Stimulated activated CD4-positive, alpha-beta T cell treated with anti-CD3 and anti-CD28 coated beads, TNF-alpha, amount 100 ng/mL, for 24 hours (primary cell): ENCODE measurements around the gene PTGES2.
A peak's percentile ranks its signal among the peaks of the same experiment; 100 is the strongest.

Source experiments
- DNase-seq, 3 experiments: peaks; one replicate each; pipeline ENCODE4 v3.0.0-alpha.2; 2020; ENCODE audit warnings: low read depth in 3 of 3

Gene PTGES2

DNA sequence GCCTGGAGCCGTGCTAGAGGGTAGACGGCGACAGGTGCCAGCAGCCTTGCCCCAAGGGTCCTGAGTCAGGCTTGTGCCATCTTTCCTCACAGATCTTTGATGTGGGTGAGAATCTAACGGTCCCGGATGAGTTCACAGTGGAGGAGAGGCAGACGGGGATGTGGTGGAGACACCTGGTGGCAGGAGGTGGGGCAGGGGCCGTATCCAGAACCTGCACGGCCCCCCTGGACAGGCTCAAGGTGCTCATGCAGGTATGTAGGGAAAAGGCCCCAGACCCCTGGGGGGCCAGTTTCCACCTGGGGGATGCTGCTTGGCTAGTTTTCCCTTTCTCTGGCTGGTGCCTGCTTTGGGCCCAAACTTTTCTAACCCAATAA lies 24.0 kb downstream of the PTGES2 start:
- DNase-seq, result peak; percentile 14 to 32 (median 19)

DNA sequence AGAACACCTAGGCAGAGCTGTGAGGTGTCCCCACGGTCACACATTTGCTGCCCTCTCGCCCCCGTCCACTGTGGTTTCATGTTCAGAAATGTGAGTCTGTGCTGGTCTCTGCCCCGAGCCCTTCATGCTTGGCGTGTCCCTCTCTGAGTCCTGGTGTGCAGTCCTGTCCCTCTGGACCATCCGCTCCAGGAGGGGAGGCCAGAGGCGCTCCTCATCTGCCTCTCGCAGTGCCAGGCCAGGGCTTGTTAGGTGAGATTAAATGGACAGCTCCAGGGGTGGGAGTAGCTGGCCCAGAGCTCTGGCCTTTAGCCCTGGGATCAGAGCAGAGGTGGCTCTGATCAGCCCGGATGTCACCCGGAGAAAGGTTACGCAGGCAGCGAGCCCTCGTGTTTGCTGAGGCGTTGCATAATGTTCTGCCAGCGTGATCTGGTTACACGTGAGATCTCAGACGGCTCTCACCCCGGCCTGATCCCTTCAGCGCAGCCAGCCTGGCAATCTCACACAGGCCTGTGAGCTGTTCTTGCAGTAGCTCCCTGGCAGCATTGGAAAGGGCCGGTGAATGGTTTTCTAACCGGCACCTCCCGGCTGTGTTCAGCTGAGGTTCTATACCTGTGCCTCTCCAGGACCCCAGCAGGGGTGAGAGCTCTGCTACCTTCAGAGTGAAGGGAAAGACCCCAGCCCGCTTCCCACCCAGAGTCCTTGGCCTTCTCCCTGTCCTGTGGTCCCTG lies 24.5 kb downstream of the PTGES2 start:
- no peak for DNase-seq

DNA sequence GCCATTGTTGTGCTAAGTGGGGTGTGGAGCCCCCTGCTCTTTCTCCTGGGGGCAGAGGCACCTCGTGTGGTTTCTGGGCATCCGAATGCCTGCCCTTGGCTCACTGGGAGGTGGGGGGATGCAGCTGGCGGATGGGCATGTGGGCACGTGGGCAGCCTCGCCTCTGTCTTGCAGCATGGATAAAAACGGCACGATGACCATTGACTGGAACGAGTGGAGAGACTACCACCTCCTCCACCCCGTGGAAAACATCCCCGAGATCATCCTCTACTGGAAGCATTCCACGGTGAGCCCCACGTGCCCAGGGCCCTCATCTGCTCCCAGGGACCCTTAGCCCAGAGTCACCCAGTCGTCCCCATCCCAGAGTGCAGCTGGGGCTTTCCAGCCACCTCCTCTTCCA lies 25.3 kb downstream of the PTGES2 start:
- no peak for DNase-seq

DNA sequence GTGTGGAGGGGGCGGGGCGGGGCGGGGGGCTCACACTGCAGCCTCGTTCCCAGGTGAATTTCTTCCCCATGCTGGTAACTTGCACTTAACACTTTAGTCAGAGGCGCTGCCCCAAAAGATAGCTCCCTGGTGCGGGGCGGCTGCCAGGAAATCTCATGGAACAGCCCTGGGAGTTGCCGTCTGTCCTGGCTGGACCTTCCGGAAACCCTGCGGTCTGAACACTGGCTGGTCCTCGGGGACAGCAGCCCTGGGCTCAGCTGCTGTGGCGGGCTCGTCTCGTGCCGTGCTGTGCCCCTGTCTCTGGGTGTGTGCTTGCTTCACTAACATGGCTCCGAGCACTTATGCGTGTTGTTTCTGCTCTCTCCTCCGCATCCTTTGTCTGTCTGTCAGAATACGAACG lies 25.8 kb downstream of the PTGES2 start:
- DNase-seq, result no peak

DNA sequence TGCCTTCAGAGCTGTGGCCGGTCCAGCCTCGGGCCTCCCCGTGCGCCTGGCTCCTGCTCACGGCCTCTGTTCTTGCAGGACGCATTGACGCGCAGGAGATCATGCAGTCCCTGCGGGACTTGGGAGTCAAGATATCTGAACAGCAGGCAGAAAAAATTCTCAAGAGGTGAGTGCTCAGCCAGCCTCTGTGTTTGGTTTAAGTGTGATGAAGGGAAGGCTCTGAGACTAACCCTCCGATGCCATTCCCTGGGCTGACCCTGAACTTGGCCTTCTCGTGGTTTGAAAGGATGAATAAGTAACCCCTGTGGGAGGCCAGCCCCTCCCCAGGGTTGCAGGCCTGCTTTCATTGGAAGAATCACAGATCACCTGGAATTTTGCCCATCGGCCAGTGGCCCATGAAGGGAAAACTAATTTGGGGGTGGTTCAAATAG lies 26.3 kb downstream of the PTGES2 start:
- no peak for DNase-seq

DNA sequence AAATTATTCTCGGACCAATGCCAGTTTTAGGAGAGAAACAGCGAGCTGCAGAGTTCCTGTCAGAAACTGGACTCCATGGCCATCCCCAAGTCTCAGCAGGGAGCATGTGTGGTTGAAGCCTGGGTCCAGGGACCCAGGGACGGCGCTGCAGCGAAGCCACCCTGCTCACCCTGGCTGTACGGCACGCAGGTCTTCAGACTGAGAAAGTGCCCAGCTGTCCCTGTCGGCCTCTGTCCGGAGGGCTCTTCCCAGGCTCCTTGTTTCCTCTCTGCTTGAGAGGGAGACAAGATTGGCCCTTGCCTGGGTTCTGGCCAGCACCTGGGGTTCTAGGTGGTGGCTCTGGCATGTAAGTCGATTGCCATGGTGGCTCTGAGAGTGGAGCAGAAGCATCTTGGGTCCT lies 26.9 kb downstream of the PTGES2 start:
- DNase-seq, result no peak

DNA sequence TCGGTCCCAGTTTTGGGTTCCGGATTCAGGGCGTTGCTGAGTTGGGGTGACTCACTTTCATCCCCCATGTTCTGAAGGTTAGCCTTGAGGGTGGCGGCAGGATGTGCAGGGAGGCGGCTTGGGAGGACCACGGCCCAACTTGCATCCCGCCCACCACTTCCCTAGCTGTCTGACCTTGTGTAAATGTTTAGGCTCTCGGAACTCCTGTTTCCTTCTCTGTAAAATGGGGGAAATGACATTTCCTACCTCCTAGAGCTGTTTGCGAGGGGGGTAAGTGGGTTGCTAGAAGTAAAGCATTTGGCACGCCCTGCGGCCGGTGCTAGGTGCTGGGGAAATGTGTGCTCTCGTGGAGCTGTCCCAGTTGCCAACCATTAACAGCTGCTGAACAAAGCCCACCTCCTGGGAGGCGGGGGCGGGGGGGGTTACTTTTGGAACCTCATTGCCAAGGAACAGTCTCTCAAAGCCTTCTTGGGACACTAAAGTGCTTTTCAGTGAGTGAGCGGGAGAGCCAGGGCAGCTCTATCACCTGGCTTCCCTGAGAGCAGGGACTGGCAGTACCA lies 27.5 kb downstream of the PTGES2 start:
- no peak for DNase-seq

DNA sequence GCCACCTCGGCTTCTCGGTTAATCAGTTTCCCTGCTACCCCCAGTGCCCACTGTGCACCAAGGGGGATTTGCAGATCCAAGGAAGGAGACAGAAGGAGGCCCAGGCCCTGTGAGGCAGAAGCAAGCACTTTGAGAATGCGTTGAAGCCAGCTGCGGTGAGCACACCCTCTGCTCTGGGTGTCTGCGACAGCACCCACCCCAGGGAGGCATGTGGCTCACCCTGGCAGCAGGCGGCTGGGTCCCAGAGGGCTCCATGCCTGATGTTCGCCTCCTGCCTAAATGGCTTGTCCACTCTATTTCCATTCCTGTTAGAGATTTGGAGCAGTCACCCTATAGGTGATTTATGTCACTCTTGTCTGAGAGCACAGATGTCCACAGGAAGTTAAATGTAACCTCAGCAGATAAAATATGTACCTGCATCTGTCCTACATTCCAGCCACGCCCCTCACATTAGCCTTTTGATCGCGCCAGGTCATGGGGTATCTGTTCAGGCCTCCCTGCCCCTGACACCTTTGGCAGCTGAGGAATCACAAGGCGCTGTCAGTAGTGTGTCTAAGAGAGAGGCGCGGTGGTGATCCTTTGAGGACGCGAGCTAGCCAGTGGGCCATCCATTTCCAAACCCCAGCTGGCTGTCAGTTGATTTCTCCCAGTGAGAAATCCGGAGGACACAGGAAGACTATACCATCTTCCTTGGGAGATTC lies 28.1 kb downstream of the PTGES2 start:
- DNase-seq, result no peak

DNA sequence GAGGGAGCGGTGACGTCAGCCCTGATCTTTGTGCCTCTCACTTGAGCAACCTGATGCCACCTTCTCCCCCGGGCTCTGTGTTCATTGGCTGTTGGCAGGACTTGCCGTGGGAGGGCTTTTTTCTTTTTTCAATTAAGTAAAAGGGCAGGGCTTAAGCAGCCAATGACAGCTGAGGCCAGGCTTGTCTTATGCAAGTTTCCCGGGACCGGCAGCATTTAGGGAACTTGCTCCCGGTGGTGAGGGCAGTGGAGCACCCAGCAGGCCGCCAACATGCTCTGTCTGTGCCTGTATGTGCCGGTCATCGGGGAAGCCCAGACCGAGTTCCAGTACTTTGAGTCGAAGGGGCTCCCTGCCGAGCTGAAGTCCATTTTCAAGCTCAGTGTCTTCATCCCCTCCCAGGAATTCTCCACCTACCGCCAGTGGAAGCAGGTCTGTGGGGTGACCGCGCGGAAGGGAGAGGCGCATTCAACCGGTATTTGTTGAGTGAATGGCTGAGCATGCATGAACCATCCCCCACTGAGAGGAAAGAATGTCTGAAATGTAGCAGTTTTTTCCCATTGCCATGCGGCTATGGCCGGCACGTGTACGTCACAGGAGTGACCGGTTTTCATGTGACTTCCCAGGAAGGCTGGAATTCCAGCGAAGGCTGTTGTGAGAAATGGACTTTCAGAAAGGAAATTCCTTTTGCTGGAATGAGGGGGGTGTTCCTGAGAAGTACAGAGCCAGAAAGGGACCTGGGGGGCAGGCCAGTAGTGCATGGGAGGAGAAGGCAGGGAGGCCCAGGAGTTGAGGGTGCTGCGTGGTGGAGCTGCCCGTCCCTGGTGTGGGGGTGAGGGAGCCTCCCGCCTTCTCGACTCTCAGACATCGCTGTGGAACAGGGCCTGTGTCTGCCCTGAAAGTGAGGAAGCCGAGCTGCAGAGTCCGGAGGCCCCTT lies 29.0 kb downstream of the PTGES2 start:
- DNase-seq, result peak; percentile 34 to 67 (median 35)

DNA sequence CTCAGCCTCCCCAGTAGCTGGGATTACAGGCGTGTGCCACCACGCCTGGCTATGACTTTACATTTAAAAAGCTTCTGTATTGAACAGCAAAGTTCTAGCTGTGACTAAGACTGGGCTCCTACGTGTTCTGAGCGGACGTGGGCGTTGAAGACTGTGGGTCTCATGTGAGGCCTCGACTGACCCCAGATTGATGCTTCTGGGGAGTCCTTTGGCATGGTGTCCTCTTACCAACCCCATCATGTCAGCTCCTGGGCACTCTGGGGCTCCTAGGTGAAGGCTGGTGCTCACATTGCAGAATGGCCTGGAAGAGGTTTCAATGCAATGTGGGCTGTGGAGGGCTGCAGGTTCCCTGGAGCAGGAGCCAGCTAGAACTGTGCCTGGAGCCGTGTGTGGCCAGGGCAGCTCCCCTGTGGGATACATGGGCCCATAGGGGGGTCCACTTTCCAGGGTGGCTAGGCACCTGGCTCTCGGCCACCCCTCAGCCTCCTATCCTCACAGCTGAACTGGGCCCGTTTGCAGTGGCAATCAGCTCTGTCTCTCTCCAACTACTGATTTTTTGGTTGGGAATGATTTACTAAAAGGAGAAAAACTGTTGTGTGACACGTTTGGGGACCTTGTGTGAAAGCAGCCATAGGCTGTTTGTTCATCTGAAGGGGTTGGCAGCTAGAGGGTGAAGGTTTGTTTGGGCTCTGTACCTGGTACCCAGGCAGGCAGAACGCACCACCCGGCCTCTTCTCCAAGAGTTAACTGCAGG lies 29.8 kb downstream of the PTGES2 start:
- DNase-seq, result no peak

DNA sequence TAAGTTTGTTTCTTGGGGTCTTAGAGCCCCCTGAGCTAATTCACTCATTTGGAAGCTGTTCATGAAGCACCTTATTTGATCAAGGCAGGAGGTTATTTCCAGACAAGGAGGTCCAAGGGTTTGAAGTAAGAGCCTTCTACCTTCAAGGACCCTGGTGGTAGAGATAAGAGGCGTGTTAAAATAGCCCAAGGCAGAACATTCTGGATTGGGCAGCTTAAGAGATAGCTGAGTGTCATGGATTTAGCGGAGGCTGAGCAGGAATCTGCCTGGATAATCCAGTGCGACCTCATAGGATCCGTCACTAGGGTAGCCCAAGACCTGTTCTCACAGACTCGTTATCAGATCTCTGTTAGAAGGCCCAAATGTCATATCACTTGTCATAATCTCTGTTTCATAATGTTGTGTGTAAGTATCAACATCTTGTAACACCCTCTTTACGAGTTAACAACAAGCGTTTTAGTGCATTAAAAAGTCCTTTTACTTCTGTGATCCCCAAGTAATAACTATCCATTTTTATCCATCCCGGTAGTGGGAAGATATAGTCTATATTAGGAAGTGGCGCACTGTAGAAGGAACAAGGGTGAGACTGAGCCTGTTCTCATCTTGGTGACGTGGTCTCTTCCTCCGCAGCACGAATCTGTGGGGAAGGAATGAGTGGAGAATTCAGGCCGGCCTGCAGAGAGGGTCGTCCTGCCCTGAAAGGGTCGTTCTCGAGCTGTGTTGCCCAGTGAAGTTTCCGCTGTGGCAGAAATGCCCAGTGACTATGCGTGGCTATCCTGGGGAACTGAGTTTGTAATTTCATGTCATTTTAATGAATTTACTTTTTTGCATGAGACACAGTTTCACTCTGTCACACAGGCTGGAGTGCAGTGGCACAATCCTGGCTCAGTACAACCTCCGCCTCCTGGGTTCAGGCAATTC lies 30.7 kb downstream of the PTGES2 start:
- DNase-seq, result no peak

DNA sequence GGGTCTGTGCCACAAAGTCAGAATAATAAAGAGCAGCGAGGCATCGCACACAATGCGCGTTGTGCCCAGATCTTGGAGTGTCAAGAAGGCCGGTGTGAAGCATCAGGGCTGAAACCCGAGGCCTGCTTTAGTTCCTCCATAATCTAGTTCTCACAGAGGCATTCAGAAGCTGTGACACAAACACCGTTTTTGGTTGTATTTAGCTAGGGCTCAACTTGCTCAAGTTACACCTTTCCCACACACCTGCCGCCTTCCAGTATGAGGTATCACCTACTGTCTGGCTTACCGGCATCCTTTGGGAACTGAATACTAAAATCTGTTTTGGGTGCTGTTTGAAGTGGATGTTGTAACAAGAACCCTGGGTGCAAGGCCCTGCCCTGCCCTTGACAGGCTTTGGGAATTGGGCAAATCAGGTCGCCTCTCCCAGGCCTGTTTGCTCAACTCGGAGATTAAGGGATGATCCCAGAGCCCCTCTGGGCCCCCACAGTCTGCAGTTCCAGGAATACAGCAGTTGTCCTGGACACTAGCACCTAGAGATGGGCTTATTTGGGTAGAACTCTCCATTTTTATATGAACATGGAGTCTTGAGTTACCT lies 32.5 kb downstream of the PTGES2 start:
- DNase-seq, result no peak

DNA sequence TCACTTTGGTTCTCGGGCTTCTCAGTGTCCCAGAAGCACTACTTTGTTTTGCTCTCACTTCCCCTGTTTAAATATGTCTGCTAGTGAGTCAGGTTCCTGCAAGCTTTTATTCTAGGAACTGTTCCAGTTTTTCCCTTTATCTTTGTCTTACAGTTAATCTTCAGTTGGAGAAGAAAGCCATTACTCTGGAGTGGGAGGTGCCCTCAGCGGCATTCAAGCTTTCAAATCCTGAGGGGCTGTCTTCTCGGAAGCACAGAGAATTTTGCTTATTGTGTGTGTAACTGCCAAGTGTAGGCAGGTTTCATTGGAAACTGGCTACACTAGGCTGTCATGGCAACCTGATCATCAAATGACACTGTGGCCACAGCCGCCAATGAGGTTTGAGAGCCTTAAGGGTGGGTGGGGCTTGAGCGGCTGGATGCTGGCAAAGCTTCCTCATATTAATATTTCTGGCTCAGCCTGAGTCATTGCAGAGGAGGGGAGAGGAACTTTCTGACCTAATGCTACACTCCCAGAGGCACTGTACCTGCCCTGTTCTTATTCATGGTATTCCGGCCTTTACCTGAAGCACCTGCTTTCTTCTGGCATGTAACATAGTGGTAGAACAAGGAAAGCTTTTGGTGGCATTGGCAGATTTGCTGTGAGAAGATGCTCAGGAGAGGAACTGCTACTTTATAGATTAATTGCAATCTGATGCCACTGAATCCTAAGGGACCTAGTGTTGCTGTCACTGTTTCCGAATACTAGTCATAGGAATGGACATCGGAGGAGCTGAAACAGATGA lies 33.2 kb downstream of the PTGES2 start:
- peak; percentile 70 to 87 (median 75) for DNase-seq

DNA sequence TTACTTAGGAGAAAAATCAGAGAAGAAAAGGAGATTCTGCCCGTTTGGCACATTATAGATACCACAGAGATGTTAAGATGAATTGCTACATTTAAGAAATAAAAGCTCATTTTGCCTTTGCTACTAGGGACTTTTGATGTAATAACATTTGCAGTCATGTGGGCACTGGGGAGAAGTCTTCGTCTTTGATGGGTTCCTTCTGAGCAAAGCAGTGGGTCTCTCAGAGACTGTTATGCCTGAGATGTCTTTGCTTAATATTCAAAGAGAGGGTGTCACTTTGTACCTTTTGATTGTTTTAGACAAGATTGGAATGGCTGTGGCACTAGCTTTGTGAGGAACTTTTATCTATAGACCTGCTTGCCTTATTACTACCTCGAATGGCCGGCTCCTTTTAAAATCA lies 34.5 kb downstream of the PTGES2 start:
- DNase-seq, result no peak

DNA sequence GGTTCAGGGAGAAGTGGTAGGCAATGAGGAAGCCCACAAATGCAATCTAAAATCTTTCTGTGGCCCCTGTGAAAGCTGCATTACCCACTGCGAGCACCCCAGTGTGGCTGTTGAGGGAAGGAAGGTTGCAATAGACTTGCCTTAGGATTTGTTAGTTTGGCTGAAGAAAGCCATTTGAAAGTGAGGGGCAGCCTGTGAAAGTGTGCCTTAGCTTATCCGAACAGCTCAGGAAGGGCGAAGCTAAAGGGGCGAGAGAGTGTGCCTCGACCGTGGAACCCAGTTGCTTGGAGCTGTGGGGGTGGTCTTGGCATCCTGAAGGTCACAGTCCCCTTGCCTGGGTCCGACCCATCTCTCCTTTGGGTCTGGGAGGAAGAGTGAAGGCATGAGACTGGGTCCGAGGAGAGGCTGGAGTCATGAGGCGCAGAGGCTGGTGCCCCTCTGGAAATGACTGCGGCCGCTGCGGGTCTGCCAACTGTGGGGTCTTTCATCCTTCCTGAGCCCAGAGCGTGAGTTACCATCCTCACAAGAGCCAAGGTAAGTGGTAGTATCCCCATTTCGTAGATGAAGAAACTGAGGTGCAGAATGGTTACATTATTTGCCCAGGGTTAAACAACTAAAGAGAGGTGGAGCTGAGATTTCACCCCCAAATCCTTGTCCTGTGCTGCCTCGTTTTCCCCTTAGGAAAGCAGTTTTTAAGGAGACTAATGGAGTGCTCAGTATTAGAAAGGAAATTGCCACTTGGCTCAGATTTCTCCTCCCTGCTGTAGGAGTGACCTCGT lies 35.1 kb downstream of the PTGES2 start:
- no peak for DNase-seq

DNA sequence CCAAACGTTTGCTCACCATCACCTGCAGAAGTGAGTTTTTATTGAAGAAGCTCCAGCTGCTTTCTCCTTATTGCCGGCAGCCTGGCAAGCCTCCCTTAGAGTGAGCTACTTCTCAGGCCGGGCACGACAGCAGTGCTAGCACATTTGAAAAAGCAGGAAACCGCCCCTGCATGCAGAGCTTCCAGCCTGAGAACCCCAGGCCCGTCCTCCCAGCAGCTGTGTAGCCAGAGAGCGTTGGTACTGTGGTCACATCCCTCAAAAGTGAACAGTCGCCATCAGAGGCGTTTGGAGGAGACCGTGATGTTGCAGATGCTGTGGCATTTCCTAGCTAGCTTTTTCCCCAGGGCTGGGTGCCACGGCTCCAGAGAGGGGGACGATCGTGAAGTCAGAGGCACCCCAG lies 36.0 kb downstream of the PTGES2 start:
- DNase-seq, result no peak

DNA sequence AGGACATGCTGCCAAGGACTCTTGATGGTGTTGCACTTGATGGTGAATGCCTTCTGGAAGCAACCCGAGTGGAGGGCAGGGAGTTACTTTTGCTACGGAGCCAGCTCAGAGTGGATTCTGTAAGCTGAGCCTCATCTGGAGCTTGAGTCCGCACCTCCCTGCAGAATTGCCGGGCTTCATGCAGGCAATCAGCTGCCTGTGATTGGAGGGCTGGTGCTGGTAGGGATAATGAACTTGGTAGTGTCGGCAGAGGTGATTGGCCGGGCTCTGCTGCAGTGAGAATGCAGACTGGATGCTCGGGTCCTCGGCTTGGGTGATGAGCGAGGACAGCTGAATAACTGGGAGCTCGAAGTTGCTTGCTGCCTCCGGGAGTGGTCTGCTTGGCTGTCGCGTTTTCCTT lies 36.4 kb downstream of the PTGES2 start:
- DNase-seq, result no peak

DNA sequence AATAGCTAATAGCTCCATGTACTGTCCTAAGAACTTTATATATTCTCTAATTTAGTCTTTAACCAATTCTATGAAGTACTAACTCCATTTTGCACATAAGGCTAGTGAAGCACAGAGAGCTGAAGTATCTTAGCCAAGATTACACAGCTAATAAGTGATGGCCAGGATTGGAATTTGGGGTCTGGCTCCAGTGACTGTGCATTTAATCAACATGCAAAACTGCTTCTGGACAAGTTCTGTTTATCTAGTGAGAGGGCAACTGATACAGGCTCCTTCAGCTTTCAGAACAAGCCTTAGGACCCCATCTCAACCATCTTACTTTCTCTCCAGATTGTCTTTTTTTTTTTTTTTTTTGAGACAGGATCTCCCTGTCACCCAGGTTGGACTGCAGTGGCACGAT lies 38.2 kb downstream of the PTGES2 start:
- DNase-seq, result no peak
